Coronary artery (tissue), 2 donors: ENCODE data around the gene TMEM217.

Experiments
- DNase-seq: peaks from one replicate; pipeline ENCODE4 v3.0.0-alpha.2; 2017; ENCODE audit warnings: low spot score
- H3K27ac ChIP-seq, 2 donors: fragments of 200-600 bp; sonication (generic); one replicate each; pipeline ENCODE4 v1.5.1; 2016 to 2019
- H3K4me3 ChIP-seq: fragments of 200-600 bp; sonication (generic); 2 replicates; pipeline ENCODE4 v1.5.1; 2016; ENCODE audit warnings: mild to moderate bottlenecking, moderate library complexity
- TF ChIP-seq, protein P1 (sequence below): fragments of 200-600 bp; sonication (generic); IDR thresholded peaks from one replicate; pipeline ENCODE4 v1.5.1; 2019; ENCODE audit warnings: antibody characterized with exemption

TMEM217 gene

GRCh38 chr6:37269105-37269504, 11.2 kb upstream of the TMEM217 start:
- TF ChIP-seq, protein P1, sequence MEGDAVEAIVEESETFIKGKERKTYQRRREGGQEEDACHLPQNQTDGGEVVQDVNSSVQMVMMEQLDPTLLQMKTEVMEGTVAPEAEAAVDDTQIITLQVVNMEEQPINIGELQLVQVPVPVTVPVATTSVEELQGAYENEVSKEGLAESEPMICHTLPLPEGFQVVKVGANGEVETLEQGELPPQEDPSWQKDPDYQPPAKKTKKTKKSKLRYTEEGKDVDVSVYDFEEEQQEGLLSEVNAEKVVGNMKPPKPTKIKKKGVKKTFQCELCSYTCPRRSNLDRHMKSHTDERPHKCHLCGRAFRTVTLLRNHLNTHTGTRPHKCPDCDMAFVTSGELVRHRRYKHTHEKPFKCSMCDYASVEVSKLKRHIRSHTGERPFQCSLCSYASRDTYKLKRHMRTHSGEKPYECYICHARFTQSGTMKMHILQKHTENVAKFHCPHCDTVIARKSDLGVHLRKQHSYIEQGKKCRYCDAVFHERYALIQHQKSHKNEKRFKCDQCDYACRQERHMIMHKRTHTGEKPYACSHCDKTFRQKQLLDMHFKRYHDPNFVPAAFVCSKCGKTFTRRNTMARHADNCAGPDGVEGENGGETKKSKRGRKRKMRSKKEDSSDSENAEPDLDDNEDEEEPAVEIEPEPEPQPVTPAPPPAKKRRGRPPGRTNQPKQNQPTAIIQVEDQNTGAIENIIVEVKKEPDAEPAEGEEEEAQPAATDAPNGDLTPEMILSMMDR: no peak
- DNase-seq: no peak
- H3K27ac ChIP-seq: no peak overlapping the region
- H3K4me3 ChIP-seq: no peak overlapping the region

DNA sequence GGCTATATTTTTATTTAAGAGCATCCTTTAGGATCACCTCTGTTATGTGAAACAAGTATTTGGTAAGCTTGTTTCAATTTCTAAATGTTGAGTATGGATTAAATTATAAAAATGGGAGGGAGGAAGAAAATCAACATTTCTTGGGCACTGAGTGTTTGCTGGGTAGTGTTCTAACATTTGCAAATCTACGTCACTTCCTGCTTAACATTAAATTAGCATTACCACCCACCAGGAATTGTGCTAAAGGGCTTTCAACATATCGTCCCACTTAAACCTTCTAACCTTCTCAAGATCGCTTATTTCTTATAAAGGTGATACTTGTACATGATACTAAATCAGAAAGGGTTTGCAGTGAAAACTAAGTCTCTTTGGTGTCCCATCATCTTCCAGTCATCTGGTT, 7.9 kb upstream of the TMEM217 start:
- no peak overlapping the region for H3K4me3 ChIP-seq

GRCh38 chr6:37265001-37265400, 7.1 kb upstream of the TMEM217 start:
- no peak for DNase-seq
- Histone ChIP-seq H3K27ac (no peak overlapping the region), H3K4me3 (no peak overlapping the region)
- TF ChIP-seq, protein P1: no peak

More for the DNA sequence above, 7.9 kb upstream of the TMEM217 start:
- DNase-seq: no peak
- TF ChIP-seq, protein P1: no peak
- no peak overlapping the region for H3K27ac ChIP-seq

- TF ChIP-seq, protein P1: no peak
- no peak overlapping the region for H3K27ac ChIP-seq
- no peak for DNase-seq
- H3K4me3 ChIP-seq: no peak overlapping the region
These were observed 4.6 kb upstream of the TMEM217 start for GRCh38 chr6:37262446-37263026.

GRCh38 chr6:37261198-37261597, 3.3 kb upstream of the TMEM217 start:
- no peak overlapping the region for H3K4me3 ChIP-seq
- no peak for DNase-seq
- H3K27ac ChIP-seq: no peak overlapping the region
- TF ChIP-seq, protein P1: no peak

GRCh38 chr6:37260444-37260843, 2.5 kb upstream of the TMEM217 start:
- no peak overlapping the region for H3K27ac ChIP-seq
- no peak for DNase-seq
- no peak overlapping the region for H3K4me3 ChIP-seq
- TF ChIP-seq, protein P1: no peak

DNA sequence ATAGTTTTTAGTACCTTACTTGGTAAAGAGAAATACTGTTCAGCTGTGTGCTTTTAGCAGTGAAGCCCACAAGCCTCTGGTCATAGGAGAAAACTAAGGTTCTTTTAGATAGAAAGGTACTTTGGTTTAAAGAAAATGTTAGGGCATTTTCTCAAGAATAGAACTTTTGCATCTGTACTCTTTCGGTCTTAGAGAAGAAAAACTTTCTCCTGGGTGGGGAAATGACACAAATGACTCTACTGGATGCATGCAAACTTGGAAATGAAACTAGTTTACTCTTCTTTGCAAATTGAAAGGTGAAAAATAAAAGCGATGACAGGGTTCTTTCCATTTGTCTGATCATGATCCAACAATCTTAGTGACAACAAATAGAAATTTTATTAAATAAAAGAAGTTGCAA, 2.1 kb upstream of the TMEM217 start:
- DNase-seq: no peak
- Histone ChIP-seq H3K4me3 (no peak overlapping the region), H3K27ac (no peak overlapping the region)
- TF ChIP-seq, protein P1: no peak
